Stimulated activated CD8-positive, alpha-beta memory T cell treated with anti-CD3 and anti-CD28 coated beads, Interleukin-7, amount 100 ng/mL, for 48 hours (primary cell): ENCODE results near the gene ACAA2.
A peak's percentile ranks its signal among the peaks of the same experiment; 100 is the strongest.
"Not testable (repeated sequence)": the region's sequence is repeated elsewhere in the genome, so short reads cannot be mapped to it uniquely, and the experiment has no call there.

ENCODE experiments used
- DNase-seq, 2 donors: peaks; one replicate each; pipeline ENCODE4 v3.0.0-alpha.2; 2020; ENCODE audit warnings: low read depth in 1 of 2; ENCODE audit errors: extremely low read depth in 1 of 2

The ACAA2 gene

DNA sequence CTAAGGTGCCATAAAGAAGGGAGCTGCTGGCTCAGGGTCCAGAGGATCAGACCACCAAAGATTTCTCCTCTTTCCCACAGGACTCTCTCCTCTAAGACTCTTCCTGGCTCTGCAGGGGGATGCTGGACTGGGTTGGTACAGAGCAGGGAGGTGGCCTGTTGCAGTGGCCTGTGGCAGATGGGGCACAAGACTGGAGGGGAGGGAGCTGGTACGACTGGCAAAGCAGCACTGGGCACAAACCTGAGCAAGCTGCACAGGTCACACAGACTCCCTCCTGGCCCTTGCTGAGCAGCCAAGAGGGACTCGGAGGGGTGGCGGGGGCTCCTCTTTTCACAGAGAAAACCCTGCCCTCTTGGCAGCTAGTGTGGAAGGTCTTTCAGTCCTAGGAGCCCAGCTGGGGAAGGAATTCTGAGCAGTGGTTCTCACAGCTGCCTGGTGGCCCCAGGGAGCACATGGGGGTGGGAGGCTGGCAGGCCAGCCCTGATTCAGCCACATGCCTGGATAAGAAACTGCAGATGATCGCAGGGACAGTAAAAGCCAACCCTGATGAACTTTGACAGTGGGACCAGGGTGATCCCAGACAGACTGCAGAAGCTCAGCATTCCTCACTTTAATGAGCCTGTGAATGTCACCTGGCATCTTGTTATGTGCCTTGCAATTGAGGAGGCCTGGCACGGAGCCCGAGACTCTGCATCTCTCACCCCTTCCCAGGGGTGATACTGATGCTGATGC lies 32.5 kb upstream of the ACAA2 start:
- DNase-seq: no peak

- DNase-seq: no peak
Measured at GRCh38 chr18:49844903-49845302, 31.6 kb upstream of the ACAA2 start.

- no peak for DNase-seq
Measured at GRCh38 chr18:49843778-49844625, 30.7 kb upstream of the ACAA2 start.

- no peak for DNase-seq
Measured at GRCh38 chr18:49843131-49843530, 29.8 kb upstream of the ACAA2 start.

DNA sequence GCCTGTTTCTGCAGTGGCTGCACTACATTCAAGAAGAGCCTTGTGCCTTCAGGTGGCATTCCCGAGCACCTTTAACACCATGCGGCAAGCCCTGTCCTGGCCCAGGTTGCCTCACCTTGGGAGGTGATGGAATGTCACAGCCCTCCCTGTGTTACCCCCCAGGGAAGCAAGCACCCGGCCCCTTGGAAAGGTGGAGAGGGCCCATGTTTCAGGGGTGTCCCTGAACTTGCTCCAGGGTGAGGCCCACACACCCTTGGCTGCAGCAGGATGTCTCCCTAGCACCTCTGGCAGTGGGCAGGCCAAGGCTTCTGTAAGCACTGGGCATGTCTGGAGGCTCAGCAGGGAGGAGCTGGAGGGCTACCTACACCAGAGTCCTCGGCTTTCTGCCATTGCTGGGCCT lies 29.3 kb upstream of the ACAA2 start:
- DNase-seq: no peak

GRCh38 chr18:49841236-49842217 lies 28.2 kb upstream of the ACAA2 start:
- DNase-seq: no peak

DNA sequence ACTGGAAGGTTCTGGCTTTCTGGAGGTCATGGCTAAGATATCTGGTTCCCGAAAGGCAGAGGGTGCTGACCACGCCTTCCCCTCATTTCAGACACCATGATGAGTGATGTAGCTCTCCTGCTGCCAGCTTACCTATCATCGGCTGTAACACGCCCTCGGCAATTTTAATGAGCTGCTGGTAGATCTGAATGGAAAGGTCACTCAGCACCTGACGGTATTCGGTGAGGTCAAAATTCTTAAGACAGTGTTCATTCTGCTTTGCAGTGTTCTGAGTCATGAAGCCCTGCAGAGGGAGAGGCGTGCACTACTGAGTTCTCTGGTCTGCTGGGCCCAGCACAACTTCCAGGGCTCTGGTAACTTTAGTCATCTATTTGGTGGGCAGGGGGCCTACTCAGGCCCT lies 25.7 kb upstream of the ACAA2 start:
- DNase-seq: no peak

DNA sequence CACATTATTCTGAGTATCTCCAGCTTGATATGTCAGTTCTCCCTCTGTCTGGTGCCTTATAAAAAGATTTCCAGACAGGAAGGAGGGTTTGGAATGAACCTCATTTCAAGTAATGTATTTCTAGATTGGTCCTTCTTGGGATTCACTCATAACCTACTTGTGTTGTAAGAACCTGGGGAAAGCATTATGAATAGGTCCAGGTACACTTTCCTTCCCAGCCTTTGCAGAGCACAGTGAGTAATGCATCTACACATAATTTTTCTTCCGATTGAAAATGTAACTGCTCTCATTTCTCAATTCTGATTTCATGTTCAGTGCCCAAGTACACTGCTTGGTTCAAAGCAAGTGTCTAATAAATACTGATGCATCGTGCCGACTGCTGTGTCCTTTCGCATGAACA lies 25.0 kb upstream of the ACAA2 start:
- DNase-seq: no peak

- DNase-seq: no peak
Measured at GRCh38 chr18:49837889-49838288, 24.6 kb upstream of the ACAA2 start.

DNA sequence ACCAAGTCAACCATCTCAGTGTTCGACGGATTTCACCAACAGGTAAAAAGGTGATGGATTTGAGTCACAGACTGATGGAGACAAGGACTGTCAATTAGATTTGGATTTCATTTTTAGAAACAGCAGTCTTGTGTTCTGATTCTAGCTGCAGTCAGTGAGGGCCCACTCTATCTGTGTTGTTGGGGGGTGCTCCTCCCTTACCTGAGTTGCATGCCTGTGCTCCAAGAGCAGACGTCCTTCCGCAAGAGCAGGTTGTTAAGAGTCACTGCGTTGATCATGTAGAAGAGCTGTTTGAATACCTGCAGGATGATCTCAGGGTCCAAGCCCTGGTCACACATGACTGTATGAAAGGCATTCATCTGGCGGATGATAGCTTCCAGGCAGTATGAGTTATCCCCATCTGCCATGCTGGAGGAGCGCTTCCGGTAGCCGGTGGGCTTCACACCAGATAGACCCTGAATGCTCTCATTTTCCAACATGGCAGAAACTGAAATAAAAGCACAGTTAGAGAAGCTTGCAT lies 24.0 kb upstream of the ACAA2 start:
- not testable (repeated sequence) for DNase-seq

DNA sequence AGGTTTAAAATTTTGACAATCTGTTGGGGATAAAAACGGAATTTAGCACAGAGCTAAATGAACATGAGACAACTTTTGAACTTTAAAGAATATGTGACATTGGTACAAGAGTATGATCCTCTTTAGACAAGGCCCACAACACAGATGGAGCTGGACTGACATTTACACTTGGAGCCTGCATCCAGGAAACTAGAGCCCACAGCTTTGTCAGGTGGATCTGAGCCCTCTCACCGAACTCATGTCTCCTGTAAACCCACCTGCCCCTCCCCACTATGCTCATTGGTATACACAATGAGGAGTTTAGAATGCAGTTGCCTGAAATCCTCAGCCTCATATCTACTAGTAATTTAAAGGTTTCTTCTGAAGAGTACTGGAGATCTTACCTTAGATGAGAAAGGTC lies 22.1 kb upstream of the ACAA2 start:
- DNase-seq: no peak

DNA sequence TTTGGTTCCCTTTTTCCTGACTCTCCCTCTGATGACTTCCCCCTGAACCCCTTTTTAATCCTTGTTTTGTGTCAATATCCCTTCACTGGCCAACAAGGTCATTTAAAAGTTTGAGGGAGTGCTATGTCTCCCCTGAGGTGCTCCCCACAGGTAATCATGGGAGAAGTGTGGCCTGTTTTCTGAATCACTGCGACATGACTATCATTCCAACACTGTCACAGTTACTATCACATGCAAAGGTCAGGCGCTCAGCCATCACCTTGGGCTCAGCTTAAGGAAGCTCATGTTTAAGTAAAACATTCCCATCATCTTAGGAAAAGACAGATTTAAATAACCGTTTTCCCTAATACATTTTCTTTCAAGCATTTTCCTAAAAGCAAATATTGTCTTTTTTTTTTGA lies 20.9 kb upstream of the ACAA2 start:
- DNase-seq: no peak

DNA sequence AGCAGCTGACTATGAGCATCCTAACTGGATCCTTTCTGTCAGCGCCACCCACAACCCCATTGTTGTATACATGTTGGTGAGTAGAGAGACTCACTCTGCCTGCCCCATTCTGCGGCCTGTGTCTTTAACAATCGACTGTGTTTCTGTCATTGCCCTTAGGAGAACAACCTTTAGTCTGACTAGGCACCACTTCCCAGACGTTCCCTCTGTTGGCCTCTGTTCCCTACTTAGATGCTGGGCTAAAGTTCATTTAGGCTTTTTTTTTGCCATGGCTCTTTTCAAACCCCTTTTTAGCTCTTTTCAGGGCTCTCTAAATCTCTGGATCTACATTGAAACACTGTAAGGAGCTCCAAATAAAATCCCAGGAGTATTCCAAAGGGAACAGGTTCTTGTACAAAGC lies 20.5 kb upstream of the ACAA2 start:
- DNase-seq: no peak

- DNase-seq: no peak
Measured at GRCh38 chr18:49832221-49832647, 18.9 kb upstream of the ACAA2 start.

DNA sequence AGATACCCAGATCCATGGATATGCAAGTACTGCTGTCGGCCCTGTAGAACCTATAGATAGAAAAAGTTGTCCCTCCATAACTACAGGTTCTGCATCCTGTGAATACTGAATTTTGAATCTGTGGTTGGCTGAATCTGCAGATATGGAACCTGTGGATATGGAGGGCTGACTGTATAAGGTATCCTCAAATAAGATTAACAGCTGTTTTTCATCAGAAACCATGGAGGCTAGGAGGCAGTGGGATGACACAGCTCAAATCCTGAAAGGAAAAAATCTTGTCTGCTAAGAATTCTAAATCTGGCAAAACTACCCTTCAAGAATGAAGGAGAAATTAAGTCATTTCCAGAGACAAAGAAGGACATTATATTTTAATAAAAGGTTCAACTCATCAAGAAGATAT lies 14.7 kb upstream of the ACAA2 start:
- DNase-seq: no peak

DNA sequence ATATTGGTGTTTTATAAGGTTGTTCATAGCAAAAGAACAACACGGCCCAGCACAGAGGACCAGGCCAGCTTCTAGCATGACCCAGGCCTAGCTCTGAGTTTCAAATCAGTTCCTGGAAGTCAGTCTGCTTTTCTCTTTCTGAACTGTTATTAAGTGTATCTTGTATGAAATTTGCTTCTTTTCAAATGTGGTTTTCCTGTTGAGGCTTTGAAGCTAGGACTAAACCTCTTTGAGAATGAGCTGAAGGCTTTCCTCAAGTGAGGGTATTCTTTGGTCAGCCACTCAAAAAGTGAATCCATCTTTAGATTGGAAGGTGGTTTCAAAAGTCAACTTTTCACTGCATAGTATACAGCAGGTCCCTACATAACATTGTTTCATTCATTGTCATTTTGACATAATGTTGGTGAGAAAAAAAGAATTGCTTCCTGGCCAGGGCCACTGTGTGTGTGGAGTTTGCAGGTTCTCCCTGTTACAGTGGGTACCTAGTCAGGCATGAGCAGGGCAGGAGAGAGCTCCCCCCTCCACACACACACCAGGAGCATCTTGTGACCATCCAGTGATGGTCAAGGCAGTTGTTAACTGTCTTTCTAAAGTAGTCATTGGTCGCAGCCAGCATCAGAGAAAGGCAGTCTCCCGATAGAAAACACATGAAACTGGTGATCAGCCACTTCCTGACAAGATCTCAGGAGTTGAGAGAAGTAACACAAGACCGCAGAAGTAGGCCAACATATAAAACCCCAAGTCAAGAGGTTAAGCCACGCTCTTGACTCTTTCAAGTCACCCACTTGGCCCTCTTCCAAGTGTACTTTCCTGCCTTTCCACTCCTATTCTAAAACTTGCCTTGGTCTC lies 6.7 kb upstream of the ACAA2 start:
- DNase-seq: peak in 1 of 2 donors; percentile 12

DNA sequence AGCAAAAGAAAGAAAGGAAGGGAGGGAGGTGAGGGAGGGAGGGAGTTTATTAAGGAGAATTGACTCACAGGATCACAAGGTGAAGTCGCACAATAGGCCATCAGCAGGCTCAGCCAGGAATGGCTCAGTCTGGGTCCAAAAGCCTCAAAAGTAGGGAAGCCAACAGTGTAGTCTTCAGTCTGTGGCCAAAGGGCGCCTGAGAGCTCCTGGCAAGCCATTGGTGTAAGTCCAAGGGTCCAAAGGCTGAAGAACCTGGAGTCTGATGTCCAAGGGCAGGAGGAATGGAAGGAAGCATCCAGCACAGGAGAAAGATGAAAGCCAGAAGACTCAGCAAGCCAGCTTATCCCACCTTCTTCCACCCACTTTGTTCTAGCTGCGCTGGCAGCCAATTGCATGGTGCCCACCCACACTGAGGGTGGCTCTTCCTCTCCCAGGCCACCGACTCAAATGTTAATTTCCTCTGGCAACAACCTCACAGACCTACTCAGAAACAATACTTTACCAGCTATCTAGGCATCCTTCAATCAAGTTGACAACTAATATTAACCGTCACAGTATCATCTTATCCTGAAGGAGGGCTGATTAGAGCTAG lies 5.8 kb upstream of the ACAA2 start:
- no peak for DNase-seq

DNA sequence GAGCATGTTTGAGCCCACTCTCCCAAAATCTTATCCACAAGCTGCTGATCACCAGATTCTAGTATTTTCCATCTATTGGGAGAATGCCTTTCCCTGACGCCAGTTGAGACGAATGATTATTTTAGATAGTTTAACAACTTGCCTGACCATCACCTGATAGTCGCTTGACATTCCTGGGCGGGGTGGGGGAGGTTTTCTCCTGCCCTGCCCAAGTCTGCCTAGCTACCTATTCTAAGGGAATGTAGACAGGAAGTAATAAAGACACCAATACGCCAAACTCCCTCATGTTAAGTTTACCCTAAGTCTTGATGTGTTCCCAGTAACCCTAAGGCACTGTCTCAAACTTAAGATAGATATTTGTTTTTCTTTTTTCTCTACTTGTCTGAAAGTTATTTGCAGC lies 4.6 kb upstream of the ACAA2 start:
- no peak for DNase-seq

DNA sequence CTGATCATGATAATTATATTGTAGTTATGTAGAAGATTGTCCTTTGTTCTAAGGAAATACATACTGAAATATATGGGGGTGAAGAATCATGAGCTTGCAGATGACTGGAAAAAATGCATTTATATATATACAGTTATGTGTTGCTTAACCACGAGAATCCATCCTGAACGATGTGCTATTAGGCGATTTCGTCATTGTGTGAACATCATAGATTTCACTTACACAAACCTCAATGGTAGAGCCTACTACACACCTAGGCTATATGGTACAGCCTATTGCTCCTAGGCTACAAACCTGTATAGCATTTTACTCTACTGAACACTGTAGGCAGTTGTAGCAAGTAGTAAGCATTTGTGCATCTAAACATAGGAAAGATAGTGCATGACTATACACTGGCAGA lies 2.6 kb upstream of the ACAA2 start:
- no peak for DNase-seq

DNA sequence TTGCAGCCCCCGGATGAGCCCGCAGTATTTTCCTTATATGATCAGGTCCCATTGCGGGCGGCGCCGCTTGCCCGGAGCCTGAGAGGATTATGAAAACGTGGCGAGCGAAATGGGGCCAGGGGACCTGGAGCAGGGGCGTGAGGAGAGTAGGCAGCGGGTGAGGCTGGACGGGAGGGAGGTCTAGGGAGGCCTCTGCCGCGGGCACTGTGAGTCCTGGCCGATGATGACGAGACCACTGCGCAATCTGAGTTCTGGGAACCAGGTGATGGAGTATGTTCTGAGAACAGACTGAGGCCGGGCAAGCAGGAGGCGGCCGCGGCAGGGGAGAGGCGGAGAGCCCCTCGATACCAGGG lies 790 bp upstream of the ACAA2 start:
- peak in 1 of 2 donors; percentile 72 for DNase-seq
